H1 (cell line): ENCODE data around the gene CDHR2. TPM values are rescaled to one million over a fixed set of nuclear protein-coding genes. Genes with fewer than 3 reads are reported as not detected.

Source experiments
- CTCF ChIA-PET: fragments of 300-600 bp; sonication (Branson Sonifier 250); formaldehyde crosslinking; loops from one replicate; lab custom pipeline; 2021; ENCODE audit not compliant: partially characterized antibody; lab: Charles Lee
- POLR2A ChIA-PET: fragments of 300-600 bp; sonication (Branson Sonifier 250); formaldehyde crosslinking; loops from one replicate; lab custom pipeline; 2021; ENCODE audit warnings: inconsistent platforms; ENCODE audit not compliant: partially characterized antibody; lab: Charles Lee
- DNase-seq, 2 experiments: peaks; one replicate each; pipeline versions ENCODE4 v3.0.0 to v3.0.0-alpha.2; 2010 to 2022; ENCODE audit warnings: low spot score in 2 of 2, low read depth in 1 of 2, mixed read lengths in 1 of 2
- FAIRE-seq: peaks from 2 replicates; lab custom pipeline; 2011; peaks lifted over from hg19 to GRCh38; lab: Jason Lieb, UNC
- H2AFZ ChIP-seq: 2 replicates; pipeline ENCODE4 v1.8.1; 2012; ENCODE audit warnings: low read length, inconsistent platforms
- H2AK5ac ChIP-seq: 2 replicates; pipeline ENCODE4 v1.6.1; 2013; ENCODE audit warnings: low read depth, low read length
- H2BK120ac ChIP-seq: replicated peaks from 2 replicates; pipeline ENCODE3; 2013; ENCODE audit warnings: low read depth, low read length, inconsistent platforms
- H2BK12ac ChIP-seq: 2 replicates; pipeline ENCODE4 v1.6.1; 2013; ENCODE audit warnings: low read depth, low read length
- H2BK15ac ChIP-seq: 2 replicates; pipeline ENCODE4 v1.6.1; 2013; ENCODE audit warnings: low read length
- H2BK20ac ChIP-seq: 2 replicates; pipeline ENCODE4 v1.6.1; 2013; ENCODE audit warnings: low read length
- H2BK5ac ChIP-seq: 2 replicates; pipeline ENCODE4 v1.6.1; 2013; ENCODE audit warnings: low read depth, low read length
- H3K14ac ChIP-seq: 2 replicates; pipeline ENCODE4 v1.6.1; 2013; ENCODE audit warnings: inconsistent platforms; ENCODE audit not compliant: insufficient read length
- H3K18ac ChIP-seq: 2 replicates; pipeline ENCODE4 v1.6.1; 2013; ENCODE audit warnings: low read length; ENCODE audit errors: extremely low read depth
- H3K23ac ChIP-seq: 2 replicates; pipeline ENCODE4 v1.6.1; 2013; ENCODE audit warnings: inconsistent platforms; ENCODE audit not compliant: insufficient read length
- H3K23me2 ChIP-seq: 2 replicates; pipeline ENCODE4 v1.6.1; 2013; ENCODE audit warnings: low read depth, low read length
- H3K27ac ChIP-seq: 2 replicates; pipeline ENCODE4 v1.6.1; 2011; ENCODE audit warnings: low read depth, low read length, inconsistent platforms
- H3K27me3 ChIP-seq, 4 experiments: replicated peaks in 1 of 4; 1 replicate in 1 of 4; 2 replicates in 3 of 4; pipeline versions ENCODE4 v1.6.1 to v1.8.1; 2011 to 2013; ENCODE audit warnings: low read length in 3 of 4, mild to moderate bottlenecking in 3 of 4, inconsistent platforms in 2 of 4, mixed read lengths in 2 of 4, moderate library complexity in 1 of 4; ENCODE audit not compliant: control insufficient read depth in 3 of 4, insufficient read depth in 3 of 4; ENCODE audit errors: extremely low read depth in 1 of 4
- H3K36me3 ChIP-seq, 4 experiments: 2 replicates each; pipeline versions ENCODE4 v1.6.1 to v1.8.1; 2011 to 2013; ENCODE audit warnings: mild to moderate bottlenecking in 4 of 4, low read length in 3 of 4, moderate library complexity in 2 of 4, control low read depth in 1 of 4, inconsistent platforms in 1 of 4; ENCODE audit not compliant: insufficient read depth in 4 of 4, control insufficient read depth in 2 of 4
- H3K4ac ChIP-seq: replicated peaks from 2 replicates; pipeline ENCODE3; 2013; ENCODE audit warnings: low read length, low read depth, mixed read lengths, inconsistent platforms; ENCODE audit not compliant: insufficient read length
- H3K4me1 ChIP-seq, 4 experiments: replicated peaks in 1 of 4; 1 replicate in 1 of 4; 2 replicates in 3 of 4; pipeline versions ENCODE4 v1.6.1 to v1.8.1; 2011 to 2013; ENCODE audit warnings: low read length in 3 of 4, inconsistent platforms in 2 of 4, mixed read lengths in 1 of 4; ENCODE audit not compliant: insufficient read depth in 4 of 4, control insufficient read depth in 3 of 4
- H3K4me2 ChIP-seq, 2 experiments: 2 replicates each; pipeline versions ENCODE4 v1.6.1 to v1.8.1; 2011 to 2013; ENCODE audit warnings: low read depth in 2 of 2, low read length in 2 of 2, control low read depth in 1 of 2, inconsistent platforms in 1 of 2, mild to moderate bottlenecking in 1 of 2; ENCODE audit not compliant: insufficient read depth in 1 of 2
- H3K4me3 ChIP-seq, 4 experiments: fragments of 200-600, 300-600 bp in 1 of 4; sonication (generic), shearing (Covaris generic), sonication (Bioruptor Twin) in 1 of 4; 2 replicates each; pipeline versions ENCODE4 v1.5.1 to v1.8.1; 2011 to 2016; ENCODE audit warnings: low read length in 4 of 4, low read depth in 3 of 4, control low read depth in 2 of 4, inconsistent platforms in 2 of 4, mild to moderate bottlenecking in 2 of 4, mixed read lengths in 1 of 4, moderate library complexity in 1 of 4; ENCODE audit not compliant: insufficient read depth in 2 of 4; ENCODE audit errors: extremely low read depth in 1 of 4
- H3K56ac ChIP-seq: replicated peaks from 2 replicates; pipeline ENCODE3; 2013; ENCODE audit warnings: low read depth, mild to moderate bottlenecking, mixed read lengths, low read length, inconsistent platforms; ENCODE audit not compliant: insufficient read length
- H3K79me1 ChIP-seq: 2 replicates; pipeline ENCODE4 v1.6.1; 2013; ENCODE audit warnings: low read depth, low read length, control low read depth
- H3K79me2 ChIP-seq, 2 experiments: 2 replicates each; pipeline versions ENCODE4 v1.6.1 to v1.8.1; 2012 to 2013; ENCODE audit warnings: low read length in 2 of 2, mild to moderate bottlenecking in 2 of 2, inconsistent platforms in 1 of 2; ENCODE audit not compliant: insufficient read depth in 2 of 2, control insufficient read depth in 1 of 2
- H3K9ac ChIP-seq, 4 experiments: replicated peaks in 1 of 4; 1 replicate in 1 of 4; 2 replicates in 3 of 4; pipeline versions ENCODE4 v1.6.1 to v1.8.1; 2011 to 2013; ENCODE audit warnings: low read depth in 3 of 4, low read length in 3 of 4, control low read depth in 2 of 4, mild to moderate bottlenecking in 2 of 4, moderate library complexity in 2 of 4, inconsistent platforms in 1 of 4; ENCODE audit errors: extremely low read depth in 1 of 4
- H3K9me3 ChIP-seq, 2 experiments: 2 replicates each; pipeline versions ENCODE4 v1.6.1 to v1.8.1; 2012 to 2013; ENCODE audit warnings: mild to moderate bottlenecking in 2 of 2, moderate library complexity in 2 of 2, control low read depth in 1 of 2, inconsistent platforms in 1 of 2, low read depth in 1 of 2, low read length in 1 of 2, mixed read lengths in 1 of 2; ENCODE audit not compliant: insufficient read depth in 2 of 2
- H4K20me1 ChIP-seq, 2 experiments: replicated peaks in 1 of 2; 2 replicates each; pipeline versions ENCODE3 to v1.8.1; 2011 to 2013; ENCODE audit warnings: inconsistent platforms in 2 of 2, low read length in 2 of 2, mild to moderate bottlenecking in 1 of 2; ENCODE audit not compliant: insufficient read depth in 2 of 2, control insufficient read depth in 1 of 2
- H4K5ac ChIP-seq: 2 replicates; pipeline ENCODE4 v1.6.1; 2013; ENCODE audit warnings: low read length, low read depth, mixed read lengths, inconsistent platforms; ENCODE audit not compliant: insufficient read length
- H4K8ac ChIP-seq: 2 replicates; pipeline ENCODE4 v1.8.0; 2013; ENCODE audit warnings: mild to moderate bottlenecking, moderate library complexity, low read length, inconsistent platforms; ENCODE audit not compliant: insufficient read depth; ENCODE audit errors: extremely low read depth
- H4K91ac ChIP-seq: replicated peaks from 2 replicates; pipeline ENCODE3; 2013; ENCODE audit warnings: low read length, mixed read lengths, inconsistent platforms; ENCODE audit not compliant: insufficient read length
- GTF2F1 ChIP-seq: IDR thresholded peaks from 2 replicates; pipeline ENCODE4 v1.6.1; 2012; ENCODE audit warnings: low read depth, low read length, improper control_type of control experiment, borderline replicate concordance
- KDM1A ChIP-seq: fragments of 200-600, 300-600 bp; sonication (generic); IDR thresholded peaks from 2 replicates; pipeline ENCODE4 v1.7.1; 2016; ENCODE audit warnings: mild to moderate bottlenecking, low read length, borderline replicate concordance
- WGBS, 2 experiments: shearing (Covaris generic) in 1 of 2; methylation state at CpG; one replicate each; pipeline versions ENCODE4 v1.1.6 to v1.1.7; 2013 to 2015; ENCODE audit warnings: low lambda C conversion rate in 2 of 2, mixed read lengths in 2 of 2, inconsistent platforms in 1 of 2, low coverage in 1 of 2, missing lambda C conversion rate in 1 of 2; ENCODE audit not compliant: insufficient replicate concordance in 2 of 2, insufficient coverage in 1 of 2, insufficient read length in 1 of 2; ENCODE audit errors: extremely low coverage in 1 of 2, missing lambda C conversion rate in 1 of 2; 5-methylcytosine and 5-hydroxymethylcytosine counted together
- polyA plus RNA-seq, 7 experiments: library from polyadenylated mRNA; depleted of rRNA in 3 of 7; stranded (reverse) in 5 of 7; unstranded in 2 of 7; fragments of >200 nt in 5 of 7; fragments of 200-250 nt in 2 of 7; gene quantifications; 1 replicate in 5 of 7; 2 replicates in 1 of 7; 4 replicates in 1 of 7; pipeline versions ENCODE4 v1.2.1 to v1.2.3, GENCODE V29; 2011 to 2013; ENCODE audit warnings: missing spikeins in 2 of 7, mixed read lengths in 2 of 7
- total RNA-seq: library from RNA; stranded (reverse); fragmentation: NEBNext Ultra II Directional; extraction: Animal tissue kit (Norgen Biotek cat#: 25700); gene quantifications from 2 replicates; pipeline ENCODE4 v1.2.1, GENCODE V29; 2021

The CDHR2 gene
- total and polyA plus RNA-seq, 2 of the 8 experiments (the other 6 are each of a cell fraction or from before 2014, with no cell fraction given) = 0.02 to 0.43 TPM

- Histone ChIP-seq H3K14ac (no peak overlapping the region), H3K4ac (no peak overlapping the region), H2BK5ac (no peak overlapping the region), H3K23ac (no peak overlapping the region), H3K27ac (no peak overlapping the region), H3K27me3 (no peaks in the 10 kb centered on the region), H4K20me1 (no peaks in the 10 kb centered on the region), H3K4me1 (peaks cover 0 to 11% (median 4%) of the 10 kb centered on the region in 4 experiments; a peak in 3 of 7 replicates), H3K9me3 (no peaks in the 10 kb centered on the region), H4K91ac (no peak overlapping the region), H2AK5ac (no peak overlapping the region), H3K9ac (no peak overlapping the region), H4K5ac (no peak overlapping the region), H3K79me1 (no peaks in the 10 kb centered on the region), H3K18ac (peak overlapping the region; percentile 32; the same call in 1 of the 2 replicates), H2BK15ac (0 out of 2 replicates have a peak overlapping the region, but pooled peaks have one; percentile 29), H2BK120ac (no peak overlapping the region), H2AFZ (no peak overlapping the region), H4K8ac (peak overlapping the region; percentile 63; the same call in 1 of the 2 replicates), H3K4me3 (no peak overlapping the region), H3K23me2 (no peaks in the 10 kb centered on the region), H3K36me3 (no peaks in the 10 kb centered on the region), H3K4me2 (no peak overlapping the region), H3K56ac (no peak overlapping the region), H3K79me2 (no peaks in the 10 kb centered on the region), H2BK12ac (peak overlapping the region; percentile 19; the same call in 1 of the 2 replicates), H2BK20ac (no peak overlapping the region; the same call in 1 of the 2 replicates)
- DNase-seq (no peak), FAIRE-seq (no peak)
- CTCF ChIA-PET = interaction anchor here (0.8 to 3.9 kb wide), 7 partner anchors 10 to 78 kb away, joined by 3 to 27 read pairs (median 4); partner anchors contain the start of genes EIF4E1B and SNCB
- POLR2A ChIA-PET = interaction anchor here (3.9 to 6.9 kb wide), 2 partner anchors 9 to 16 kb away, joined by 22 to 63 read pairs; partner anchors contain the start of gene RNF44
- TF ChIP-seq KDM1A (peak; percentile 57; the same call in 1 of the 2 replicates), GTF2F1 (no peak)
- 89% methylated on average over 11 of the region's 11 CpGs; no CpG with 5 or more reads in 1 of the 2 experiments for WGBS, 2 experiments
These were observed 3.3 kb downstream of the CDHR2 start for GRCh38 chr5:176552332-176552869.
